SK-N-SH (cell line): ENCODE data around the gene ARHGEF11. TPM values are rescaled to one million over a fixed set of nuclear protein-coding genes. Genes with fewer than 3 reads are reported as not detected.
A peak's percentile ranks its signal among the peaks of the same experiment; 100 is the strongest.

Source experiments
- CTCF ChIA-PET: fragments of 300-600, 350-600 bp; formaldehyde crosslinking; extraction: SDS; loops from one replicate; lab custom pipeline; 2021; lab: Yijun Ruan, JAX
- POLR2A ChIA-PET: fragments of 350-600 bp; sonication (Branson Sonifier 250); formaldehyde crosslinking; extraction: SDS; loops from one replicate; lab custom pipeline; 2020; ENCODE audit warnings: antibody characterized with exemption, inconsistent platforms; lab: Yijun Ruan, JAX
- DNase-seq: peaks from one replicate; pipeline ENCODE4 v3.0.0; 2012
- H2AFZ ChIP-seq: fragments of 200-600 bp; sonication (generic); 2 replicates; pipeline ENCODE4 v1.8.1; 2016; ENCODE audit warnings: antibody characterized with exemption, mild to moderate bottlenecking, low read depth
- H3F3A ChIP-seq: fragments of 200-600 bp; sonication (generic); replicated peaks from 2 replicates; pipeline ENCODE3; 2016; ENCODE audit warnings: antibody characterized with exemption, mild to moderate bottlenecking; ENCODE audit not compliant: insufficient read depth
- H3K27ac ChIP-seq, 2 experiments: fragments of 200-500 bp in 1 of 2; fragments of 200-600 bp in 1 of 2; sonication (Bioruptor generic) in 1 of 2; sonication (generic), shearing (Covaris generic) in 1 of 2; 2 replicates each; pipeline versions ENCODE4 v1.5.1 to v1.6.1; 2014 to 2016; ENCODE audit warnings: low read depth in 2 of 2, inconsistent platforms in 1 of 2, low read length in 1 of 2, mild to moderate bottlenecking in 1 of 2, mixed read lengths in 1 of 2
- H3K27me3 ChIP-seq: fragments of 200-600 bp; sonication (generic), shearing (Covaris generic); 2 replicates; pipeline ENCODE4 v1.6.1; 2016; ENCODE audit warnings: mixed run types; ENCODE audit not compliant: insufficient read depth
- H3K36me3 ChIP-seq, 2 experiments: fragments of 200-500 bp in 1 of 2; fragments of 200-600 bp in 1 of 2; sonication (Bioruptor generic) in 1 of 2; sonication (generic) in 1 of 2; replicated peaks in 1 of 2; 2 replicates each; pipeline versions ENCODE3 to v1.5.1; 2014 to 2016; ENCODE audit warnings: low read length in 1 of 2, mild to moderate bottlenecking in 1 of 2; ENCODE audit not compliant: insufficient read depth in 2 of 2, control insufficient read depth in 1 of 2
- H3K4me1 ChIP-seq, 2 experiments: fragments of 200-500 bp in 1 of 2; fragments of 200-600 bp in 1 of 2; sonication (Bioruptor generic) in 1 of 2; sonication (generic), shearing (Covaris generic) in 1 of 2; 2 replicates each; pipeline versions ENCODE4 v1.5.1 to v1.6.1; 2014 to 2016; ENCODE audit warnings: low read depth in 1 of 2, low read length in 1 of 2, mixed run types in 1 of 2; ENCODE audit not compliant: insufficient read depth in 2 of 2, control insufficient read depth in 1 of 2
- H3K4me2 ChIP-seq: fragments of 200-600 bp; sonication (generic), shearing (Covaris generic); 2 replicates; pipeline ENCODE4 v1.6.1; 2017; ENCODE audit warnings: mixed run types
- H3K4me3 ChIP-seq, 2 experiments: fragments of 200-500 bp in 1 of 2; fragments of 200-600 bp in 1 of 2; sonication (Bioruptor generic) in 1 of 2; sonication (generic), shearing (Covaris generic) in 1 of 2; 2 replicates each; pipeline versions ENCODE4 v1.5.1 to v1.8.1; 2014 to 2016; ENCODE audit warnings: low read depth in 2 of 2, inconsistent platforms in 1 of 2, low read length in 1 of 2, mild to moderate bottlenecking in 1 of 2, mixed read lengths in 1 of 2, moderate library complexity in 1 of 2
- H3K79me2 ChIP-seq: fragments of 200-600 bp; sonication (generic); 2 replicates; pipeline ENCODE4 v1.8.1; 2017; ENCODE audit warnings: mild to moderate bottlenecking; ENCODE audit not compliant: insufficient read depth
- H3K9ac ChIP-seq: fragments of 200-600 bp; sonication (generic); 2 replicates; pipeline ENCODE4 v1.6.1; 2017; ENCODE audit warnings: mixed run types
- H3K9me2 ChIP-seq: fragments of 200-600 bp; sonication (generic); 2 replicates; pipeline ENCODE4 v1.6.1; 2017; ENCODE audit warnings: mixed run types
- H3K9me3 ChIP-seq: fragments of 200-600 bp; sonication (generic); 2 replicates; pipeline ENCODE4 v1.6.1; 2017; ENCODE audit warnings: mixed run types, mild to moderate bottlenecking, moderate library complexity
- H4K20me1 ChIP-seq: fragments of 200-600 bp; sonication (generic); 2 replicates; pipeline ENCODE4 v1.6.1; 2017; ENCODE audit warnings: mild to moderate bottlenecking, mixed run types; ENCODE audit not compliant: insufficient read depth
- CHD2 ChIP-seq: fragments of 150-350 bp; IDR thresholded peaks from 2 replicates; pipeline ENCODE4 v1.6.1; 2018; ENCODE audit warnings: low read length; ENCODE audit not compliant: partially characterized antibody
- EP300 ChIP-seq, 2 experiments: IDR thresholded peaks; 2 replicates each; pipeline versions ENCODE4 v1.4.0 to v1.6.1; 2012; ENCODE audit warnings: borderline replicate concordance in 1 of 2, low read depth in 1 of 2, low read length in 1 of 2
- EZH2phosphoT487 ChIP-seq: fragments of 200-600 bp; sonication (generic); IDR thresholded peaks from 2 replicates; pipeline ENCODE4 v1.6.1; 2017; ENCODE audit warnings: low read depth, mixed run types, mild to moderate bottlenecking, antibody characterized with exemption, moderate library complexity, borderline replicate concordance
- FOSL2 ChIP-seq: IDR thresholded peaks from 2 replicates; pipeline ENCODE4 v1.4.0; 2012; ENCODE audit warnings: low read depth, mild to moderate bottlenecking, moderate library complexity, borderline replicate concordance
- GABPA ChIP-seq: IDR thresholded peaks from 2 replicates; pipeline ENCODE4 v1.4.0; 2012; ENCODE audit warnings: low read depth, mild to moderate bottlenecking
- NFIC ChIP-seq: IDR thresholded peaks from 2 replicates; pipeline ENCODE4 v1.4.0; 2012; ENCODE audit warnings: borderline replicate concordance
- PBX3 ChIP-seq: IDR thresholded peaks from 2 replicates; pipeline ENCODE4; 2012
- POLR2AphosphoS5 ChIP-seq: IDR thresholded peaks from 2 replicates; pipeline ENCODE4 v1.6.1; 2012; ENCODE audit warnings: low read depth, low read length
- RCOR1 ChIP-seq: fragments of 150-350 bp; IDR thresholded peaks from 2 replicates; pipeline ENCODE4 v1.6.1; 2017; ENCODE audit warnings: antibody characterized with exemption, low read length
- RXRA ChIP-seq: IDR thresholded peaks from 2 replicates; pipeline ENCODE4 v1.4.0; 2012; ENCODE audit warnings: low read depth, mild to moderate bottlenecking, borderline replicate concordance
- SIN3A ChIP-seq: IDR thresholded peaks from 2 replicates; pipeline ENCODE4 v1.6.1; 2012; ENCODE audit warnings: low read depth, mild to moderate bottlenecking, low read length, moderate library complexity, borderline replicate concordance
- SMC3 ChIP-seq: IDR thresholded peaks from 2 replicates; pipeline ENCODE4 v1.6.1; 2012; ENCODE audit warnings: low read depth, low read length, improper control_type of control experiment
- TAF1 ChIP-seq: IDR thresholded peaks from 2 replicates; pipeline ENCODE4 v1.6.1; 2012; ENCODE audit warnings: low read depth, mild to moderate bottlenecking, low read length, moderate library complexity, borderline replicate concordance
- YY1 ChIP-seq: IDR thresholded peaks from 2 replicates; pipeline ENCODE4 v1.4.0; 2012; ENCODE audit warnings: low read depth, mild to moderate bottlenecking
- WGBS: methylation state at CpG from one replicate; pipeline ENCODE4 v1.1.6; 2017; ENCODE audit warnings: low lambda C conversion rate; 5-methylcytosine and 5-hydroxymethylcytosine counted together
- polyA plus RNA-seq, 3 experiments: library from polyadenylated mRNA; depleted of rRNA; stranded (reverse); fragments of >200 nt; gene quantifications; 2 replicates each; pipeline ENCODE4 v1.2.3, GENCODE V29; 2012
- TF ChIP-seq, protein P1 (sequence below): fragments of 200-600 bp; sonication (generic); IDR thresholded peaks from 2 replicates; pipeline ENCODE4 v1.6.1; 2017; ENCODE audit warnings: antibody characterized with exemption, mild to moderate bottlenecking, moderate library complexity
- TF ChIP-seq, protein P2 (sequence below): IDR thresholded peaks from 2 replicates; pipeline ENCODE4 v1.4.0; 2012; ENCODE audit warnings: low read depth, borderline replicate concordance

The ARHGEF11 gene
- polyA plus RNA-seq, 1 of the 3 experiments (the other 2 are of a cell fraction) = 19.0 TPM

- Histone ChIP-seq H3K27me3 (no peaks in the 10 kb centered on the region), H3K27ac (no peak overlapping the region), H3K36me3 (peaks cover 39 to 89% of the 10 kb centered on the region in 2 experiments), H2AFZ (no peak overlapping the region), H3F3A (no peaks in the 10 kb centered on the region), H3K4me2 (no peak overlapping the region), H3K79me2 (no peaks in the 10 kb centered on the region), H3K4me1 (no peaks in the 10 kb centered on the region), H3K4me3 (no peak overlapping the region), H4K20me1 (no peaks in the 10 kb centered on the region), H3K9me3 (no peaks in the 10 kb centered on the region), H3K9me2 (no peaks in the 10 kb centered on the region), H3K9ac (no peak overlapping the region)
- ChIA-PET POLR2A (no interaction called here), CTCF (interaction anchor here (0.7 to 1.1 kb wide), 6 partner anchors 9 to 120 kb away, joined by 3 to 6 read pairs (median 4); no protein-coding TSS in a partner anchor)
- TF ChIP-seq, protein P1, sequence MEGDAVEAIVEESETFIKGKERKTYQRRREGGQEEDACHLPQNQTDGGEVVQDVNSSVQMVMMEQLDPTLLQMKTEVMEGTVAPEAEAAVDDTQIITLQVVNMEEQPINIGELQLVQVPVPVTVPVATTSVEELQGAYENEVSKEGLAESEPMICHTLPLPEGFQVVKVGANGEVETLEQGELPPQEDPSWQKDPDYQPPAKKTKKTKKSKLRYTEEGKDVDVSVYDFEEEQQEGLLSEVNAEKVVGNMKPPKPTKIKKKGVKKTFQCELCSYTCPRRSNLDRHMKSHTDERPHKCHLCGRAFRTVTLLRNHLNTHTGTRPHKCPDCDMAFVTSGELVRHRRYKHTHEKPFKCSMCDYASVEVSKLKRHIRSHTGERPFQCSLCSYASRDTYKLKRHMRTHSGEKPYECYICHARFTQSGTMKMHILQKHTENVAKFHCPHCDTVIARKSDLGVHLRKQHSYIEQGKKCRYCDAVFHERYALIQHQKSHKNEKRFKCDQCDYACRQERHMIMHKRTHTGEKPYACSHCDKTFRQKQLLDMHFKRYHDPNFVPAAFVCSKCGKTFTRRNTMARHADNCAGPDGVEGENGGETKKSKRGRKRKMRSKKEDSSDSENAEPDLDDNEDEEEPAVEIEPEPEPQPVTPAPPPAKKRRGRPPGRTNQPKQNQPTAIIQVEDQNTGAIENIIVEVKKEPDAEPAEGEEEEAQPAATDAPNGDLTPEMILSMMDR = peak; percentile 19; the same call in 1 of the 2 replicates
- no peak for TF ChIP-seq FOSL2
- DNase-seq = no peak
- WGBS = 93% methylated on average over 3 of the region's 3 CpGs
These were observed 75.5 kb downstream of the ARHGEF11 start for GRCh38 chr1:156970017-156970416.

DNA sequence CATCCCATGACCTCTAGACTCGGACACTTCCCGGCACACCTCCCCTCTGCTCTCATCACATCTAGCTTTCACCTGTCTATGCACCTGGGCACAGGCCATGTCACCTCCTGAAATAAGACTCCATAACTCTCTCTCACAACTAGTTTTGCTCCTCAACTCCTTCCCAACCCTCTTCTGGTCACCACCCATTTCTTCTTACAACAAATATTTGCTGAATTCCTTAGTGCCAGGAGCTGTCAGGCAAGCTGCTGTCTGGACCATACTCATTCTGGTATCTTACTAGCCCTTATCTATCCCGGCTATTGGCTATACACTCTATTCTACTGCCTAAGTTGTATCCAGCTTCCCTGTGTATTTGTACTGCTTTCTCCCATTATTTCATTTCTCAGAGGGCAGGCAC is 76.0 kb downstream of the ARHGEF11 start:
- 87% methylated on average over 3 of the region's 3 CpGs for WGBS
- Histone ChIP-seq H3K27me3 (no peaks in the 10 kb centered on the region), H3K9me3 (no peaks in the 10 kb centered on the region), H3K27ac (no peak overlapping the region), H3K9me2 (no peaks in the 10 kb centered on the region), H3K4me1 (no peaks in the 10 kb centered on the region), H3K4me3 (no peak overlapping the region), H4K20me1 (no peaks in the 10 kb centered on the region), H3F3A (no peaks in the 10 kb centered on the region), H3K4me2 (no peak overlapping the region), H3K36me3 (peaks cover 34 to 86% of the 10 kb centered on the region in 2 experiments), H2AFZ (no peak overlapping the region), H3K79me2 (no peaks in the 10 kb centered on the region), H3K9ac (no peak overlapping the region)
- no peak for DNase-seq
- CTCF ChIA-PET = interaction anchor here (1.0 to 1.9 kb wide), 4 partner anchors 10 to 120 kb away, joined by 3 to 7 read pairs (median 4); no protein-coding TSS in a partner anchor
- POLR2A ChIA-PET = interaction anchor here (0.5 to 1.0 kb wide), 2 partner anchors 13 to 82 kb away, joined by 3 read pairs; no protein-coding TSS in a partner anchor
- TF ChIP-seq NFIC (no peak), SMC3 (no peak), TAF1 (no peak), EZH2phosphoT487 (no peak), YY1 (no peak), PBX3 (no peak), GABPA (no peak), RCOR1 (no peak), CHD2 (no peak), RXRA (no peak), FOSL2 (no peak), POLR2AphosphoS5 (no peak), SIN3A (no peak), EP300 (IDR thresholded peaks at IDR 0.05; ENCODE audit: borderline replicate concordance in 1 of 2, low read depth in 1 of 2, low read length in 1 of 2) (no peak)
- TF ChIP-seq, protein P2, sequence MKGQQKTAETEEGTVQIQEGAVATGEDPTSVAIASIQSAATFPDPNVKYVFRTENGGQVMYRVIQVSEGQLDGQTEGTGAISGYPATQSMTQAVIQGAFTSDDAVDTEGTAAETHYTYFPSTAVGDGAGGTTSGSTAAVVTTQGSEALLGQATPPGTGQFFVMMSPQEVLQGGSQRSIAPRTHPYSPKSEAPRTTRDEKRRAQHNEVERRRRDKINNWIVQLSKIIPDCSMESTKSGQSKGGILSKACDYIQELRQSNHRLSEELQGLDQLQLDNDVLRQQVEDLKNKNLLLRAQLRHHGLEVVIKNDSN = no peak
